SK-N-SH (cell line): Measurements from ENCODE around the gene AGRP. TPM values are rescaled to one million over a fixed set of nuclear protein-coding genes. Genes with fewer than 3 reads are reported as not detected.

Experiments used
- CTCF ChIA-PET: fragments of 300-600, 350-600 bp; formaldehyde crosslinking; extraction: SDS; loops from one replicate; lab custom pipeline; 2021; lab: Yijun Ruan, JAX
- POLR2A ChIA-PET: fragments of 350-600 bp; sonication (Branson Sonifier 250); formaldehyde crosslinking; extraction: SDS; loops from one replicate; lab custom pipeline; 2020; ENCODE audit warnings: antibody characterized with exemption, inconsistent platforms; lab: Yijun Ruan, JAX
- DNase-seq: peaks from one replicate; pipeline ENCODE4 v3.0.0; 2012
- H2AFZ ChIP-seq: fragments of 200-600 bp; sonication (generic); 2 replicates; pipeline ENCODE4 v1.8.1; 2016; ENCODE audit warnings: antibody characterized with exemption, mild to moderate bottlenecking, low read depth
- H3F3A ChIP-seq: fragments of 200-600 bp; sonication (generic); replicated peaks from 2 replicates; pipeline ENCODE3; 2016; ENCODE audit warnings: antibody characterized with exemption, mild to moderate bottlenecking; ENCODE audit not compliant: insufficient read depth
- H3K27ac ChIP-seq, 2 experiments: fragments of 200-500 bp in 1 of 2; fragments of 200-600 bp in 1 of 2; sonication (Bioruptor generic) in 1 of 2; sonication (generic), shearing (Covaris generic) in 1 of 2; 2 replicates each; pipeline versions ENCODE4 v1.5.1 to v1.6.1; 2014 to 2016; ENCODE audit warnings: low read depth in 2 of 2, inconsistent platforms in 1 of 2, low read length in 1 of 2, mild to moderate bottlenecking in 1 of 2, mixed read lengths in 1 of 2
- H3K27me3 ChIP-seq: fragments of 200-600 bp; sonication (generic), shearing (Covaris generic); 2 replicates; pipeline ENCODE4 v1.6.1; 2016; ENCODE audit warnings: mixed run types; ENCODE audit not compliant: insufficient read depth
- H3K36me3 ChIP-seq, 2 experiments: fragments of 200-500 bp in 1 of 2; fragments of 200-600 bp in 1 of 2; sonication (Bioruptor generic) in 1 of 2; sonication (generic) in 1 of 2; replicated peaks in 1 of 2; 2 replicates each; pipeline versions ENCODE3 to v1.5.1; 2014 to 2016; ENCODE audit warnings: low read length in 1 of 2, mild to moderate bottlenecking in 1 of 2; ENCODE audit not compliant: insufficient read depth in 2 of 2, control insufficient read depth in 1 of 2
- H3K4me1 ChIP-seq, 2 experiments: fragments of 200-500 bp in 1 of 2; fragments of 200-600 bp in 1 of 2; sonication (Bioruptor generic) in 1 of 2; sonication (generic), shearing (Covaris generic) in 1 of 2; 2 replicates each; pipeline versions ENCODE4 v1.5.1 to v1.6.1; 2014 to 2016; ENCODE audit warnings: low read depth in 1 of 2, low read length in 1 of 2, mixed run types in 1 of 2; ENCODE audit not compliant: insufficient read depth in 2 of 2, control insufficient read depth in 1 of 2
- H3K4me2 ChIP-seq: fragments of 200-600 bp; sonication (generic), shearing (Covaris generic); 2 replicates; pipeline ENCODE4 v1.6.1; 2017; ENCODE audit warnings: mixed run types
- H3K4me3 ChIP-seq, 2 experiments: fragments of 200-500 bp in 1 of 2; fragments of 200-600 bp in 1 of 2; sonication (Bioruptor generic) in 1 of 2; sonication (generic), shearing (Covaris generic) in 1 of 2; 2 replicates each; pipeline versions ENCODE4 v1.5.1 to v1.8.1; 2014 to 2016; ENCODE audit warnings: low read depth in 2 of 2, inconsistent platforms in 1 of 2, low read length in 1 of 2, mild to moderate bottlenecking in 1 of 2, mixed read lengths in 1 of 2, moderate library complexity in 1 of 2
- H3K79me2 ChIP-seq: fragments of 200-600 bp; sonication (generic); 2 replicates; pipeline ENCODE4 v1.8.1; 2017; ENCODE audit warnings: mild to moderate bottlenecking; ENCODE audit not compliant: insufficient read depth
- H3K9ac ChIP-seq: fragments of 200-600 bp; sonication (generic); 2 replicates; pipeline ENCODE4 v1.6.1; 2017; ENCODE audit warnings: mixed run types
- H3K9me2 ChIP-seq: fragments of 200-600 bp; sonication (generic); 2 replicates; pipeline ENCODE4 v1.6.1; 2017; ENCODE audit warnings: mixed run types
- H3K9me3 ChIP-seq: fragments of 200-600 bp; sonication (generic); 2 replicates; pipeline ENCODE4 v1.6.1; 2017; ENCODE audit warnings: mixed run types, mild to moderate bottlenecking, moderate library complexity
- H4K20me1 ChIP-seq: fragments of 200-600 bp; sonication (generic); 2 replicates; pipeline ENCODE4 v1.6.1; 2017; ENCODE audit warnings: mild to moderate bottlenecking, mixed run types; ENCODE audit not compliant: insufficient read depth
- ELF1 ChIP-seq: IDR thresholded peaks from 2 replicates; pipeline ENCODE4 v1.4.0; 2012
- EZH2phosphoT487 ChIP-seq: fragments of 200-600 bp; sonication (generic); IDR thresholded peaks from 2 replicates; pipeline ENCODE4 v1.6.1; 2017; ENCODE audit warnings: low read depth, mixed run types, mild to moderate bottlenecking, antibody characterized with exemption, moderate library complexity, borderline replicate concordance
- GABPA ChIP-seq: IDR thresholded peaks from 2 replicates; pipeline ENCODE4 v1.4.0; 2012; ENCODE audit warnings: low read depth, mild to moderate bottlenecking
- JUND ChIP-seq: IDR thresholded peaks from 2 replicates; pipeline ENCODE4 v1.4.0; 2012
- MXI1 ChIP-seq: IDR thresholded peaks from 2 replicates; pipeline ENCODE4 v1.6.1; 2012; ENCODE audit warnings: mild to moderate bottlenecking, low read depth, low read length, improper control_type of control experiment
- NRF1 ChIP-seq: IDR thresholded peaks from 2 replicates; pipeline ENCODE4 v1.6.1; 2012; ENCODE audit warnings: low read depth, mild to moderate bottlenecking, low read length
- RAD21 ChIP-seq: IDR thresholded peaks from 2 replicates; pipeline ENCODE4 v1.6.1; 2012; ENCODE audit warnings: mild to moderate bottlenecking, low read length
- RXRA ChIP-seq: IDR thresholded peaks from 2 replicates; pipeline ENCODE4 v1.4.0; 2012; ENCODE audit warnings: low read depth, mild to moderate bottlenecking, borderline replicate concordance
- TCF12 ChIP-seq: IDR thresholded peaks from 2 replicates; pipeline ENCODE4 v1.4.0; 2012
- WGBS: methylation state at CpG from one replicate; pipeline ENCODE4 v1.1.6; 2017; ENCODE audit warnings: low lambda C conversion rate; 5-methylcytosine and 5-hydroxymethylcytosine counted together
- polyA plus RNA-seq, 3 experiments: library from polyadenylated mRNA; depleted of rRNA; stranded (reverse); fragments of >200 nt; gene quantifications; 2 replicates each; pipeline ENCODE4 v1.2.3, GENCODE V29; 2012
- TF ChIP-seq, protein P1 (sequence below): fragments of 200-600 bp; sonication (generic); IDR thresholded peaks from 2 replicates; pipeline ENCODE4 v1.6.1; 2017; ENCODE audit warnings: antibody characterized with exemption, mild to moderate bottlenecking, moderate library complexity
- TF ChIP-seq, protein P2 (sequence below): IDR thresholded peaks from 2 replicates; pipeline ENCODE4 v1.4.0; 2012; ENCODE audit warnings: low read depth
- TF ChIP-seq, protein P3 (sequence below): IDR thresholded peaks from 2 replicates; pipeline ENCODE4 v1.4.0; 2012; ENCODE audit warnings: low read depth, borderline replicate concordance
- TF ChIP-seq, protein P4 (sequence below): fragments of 150-350 bp; IDR thresholded peaks from 2 replicates; pipeline ENCODE4 v1.6.1; 2016; ENCODE audit warnings: mild to moderate bottlenecking, low read depth, low read length

AGRP gene
- polyA plus RNA-seq, 1 of the 3 experiments (the other 2 are of a cell fraction) = not detected

DNA sequence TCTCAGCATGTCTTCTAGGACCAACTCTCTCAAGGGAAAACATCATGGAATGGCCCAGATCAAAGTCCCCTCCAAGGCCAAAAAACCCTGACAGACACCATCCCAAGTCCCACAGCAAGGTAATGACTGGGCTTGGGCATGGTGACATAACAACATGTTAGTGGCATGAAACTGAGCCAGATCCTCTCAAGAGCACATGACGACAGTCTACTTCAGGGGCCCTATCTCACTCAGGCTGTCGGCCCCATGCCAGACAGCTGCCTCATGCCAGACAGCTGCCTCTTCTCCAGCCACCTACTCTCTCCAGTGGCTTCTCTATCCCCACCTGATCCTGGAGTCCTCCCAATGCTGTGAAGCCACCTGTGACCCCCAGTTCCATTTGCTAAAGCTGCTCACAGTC, 34.0 kb downstream of the AGRP start:
- no peak for DNase-seq
- no peak overlapping the region for H3K4me2 ChIP-seq
- H4K20me1 ChIP-seq = peaks cover 29% of the 10 kb centered on the region; the same call in 1 of the 2 replicates
- H2AFZ ChIP-seq = no peak overlapping the region
- no peaks in the 10 kb centered on the region for H3K9me3 ChIP-seq
- peaks cover 0 to 15% of the 10 kb centered on the region in 2 experiments for H3K36me3 ChIP-seq
- POLR2A ChIA-PET = no interaction called here
- H3K4me3 ChIP-seq = no peak overlapping the region
- H3K4me1 ChIP-seq = peaks cover 0 to 17% of the 10 kb centered on the region in 2 experiments; a peak in 1 of 4 replicates
- no peak overlapping the region for H3K27ac ChIP-seq
- H3F3A ChIP-seq = no peaks in the 10 kb centered on the region
- H3K27me3 ChIP-seq = no peaks in the 10 kb centered on the region
- no CpG with 5 or more reads among the region's 2 CpGs for WGBS
- TF ChIP-seq TCF12 (no peak), RXRA (no peak)
- TF ChIP-seq, protein P1, sequence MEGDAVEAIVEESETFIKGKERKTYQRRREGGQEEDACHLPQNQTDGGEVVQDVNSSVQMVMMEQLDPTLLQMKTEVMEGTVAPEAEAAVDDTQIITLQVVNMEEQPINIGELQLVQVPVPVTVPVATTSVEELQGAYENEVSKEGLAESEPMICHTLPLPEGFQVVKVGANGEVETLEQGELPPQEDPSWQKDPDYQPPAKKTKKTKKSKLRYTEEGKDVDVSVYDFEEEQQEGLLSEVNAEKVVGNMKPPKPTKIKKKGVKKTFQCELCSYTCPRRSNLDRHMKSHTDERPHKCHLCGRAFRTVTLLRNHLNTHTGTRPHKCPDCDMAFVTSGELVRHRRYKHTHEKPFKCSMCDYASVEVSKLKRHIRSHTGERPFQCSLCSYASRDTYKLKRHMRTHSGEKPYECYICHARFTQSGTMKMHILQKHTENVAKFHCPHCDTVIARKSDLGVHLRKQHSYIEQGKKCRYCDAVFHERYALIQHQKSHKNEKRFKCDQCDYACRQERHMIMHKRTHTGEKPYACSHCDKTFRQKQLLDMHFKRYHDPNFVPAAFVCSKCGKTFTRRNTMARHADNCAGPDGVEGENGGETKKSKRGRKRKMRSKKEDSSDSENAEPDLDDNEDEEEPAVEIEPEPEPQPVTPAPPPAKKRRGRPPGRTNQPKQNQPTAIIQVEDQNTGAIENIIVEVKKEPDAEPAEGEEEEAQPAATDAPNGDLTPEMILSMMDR = no peak
- TF ChIP-seq, all 33 proteins: peak for 0
- Histone ChIP-seq H3K9ac (no peak overlapping the region), H3K9me2 (no peaks in the 10 kb centered on the region), H3K79me2 (peaks cover 4% of the 10 kb centered on the region; the same call in 1 of the 2 replicates)
- CTCF ChIA-PET = interaction anchor here (2.2 to 2.7 kb wide), 3 partner anchors 16 to 32 kb away, joined by 8 to 9 read pairs (median 8); partner anchors contain the start of gene ATP6V0D1

DNA sequence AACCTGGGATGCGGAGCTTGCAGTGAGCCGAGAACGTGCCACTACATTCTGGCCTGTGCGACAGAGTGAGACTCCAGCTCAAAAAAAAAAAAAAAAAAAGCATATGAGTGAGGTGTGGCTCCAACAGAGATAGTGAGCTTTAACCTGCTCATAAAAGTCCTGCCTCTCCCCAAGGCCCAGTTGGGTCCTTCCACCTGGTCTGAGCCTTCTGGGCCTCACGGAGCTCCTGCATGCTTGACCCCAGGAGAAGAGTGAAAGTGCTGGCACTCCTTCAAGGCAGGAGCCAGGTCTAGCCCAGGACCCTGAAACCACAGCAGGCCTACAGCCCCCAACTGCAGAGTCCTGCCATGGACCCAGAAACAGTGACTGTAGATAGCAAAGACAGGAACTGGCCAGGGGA, 34.8 kb downstream of the AGRP start:
- H3K9me3 ChIP-seq = no peaks in the 10 kb centered on the region
- no peak overlapping the region for H3K4me2 ChIP-seq
- H3K36me3 ChIP-seq = peaks cover 0 to 20% of the 10 kb centered on the region in 2 experiments
- DNase-seq = no peak
- H2AFZ ChIP-seq = no peak overlapping the region
- ChIA-PET POLR2A (no interaction called here), CTCF (interaction anchor here (0.8 to 3.9 kb wide), 11 partner anchors 8 to 188 kb away, joined by 3 to 31 read pairs (median 7); partner anchors contain the start of genes ATP6V0D1 and HSD11B2)
- H4K20me1 ChIP-seq = peaks cover 25% of the 10 kb centered on the region; the same call in 1 of the 2 replicates
- H3K27ac ChIP-seq = no peak overlapping the region
- WGBS = 100% methylated on average over 4 of the region's 5 CpGs
- H3K4me3 ChIP-seq = no peak overlapping the region
- H3K9ac ChIP-seq = no peak overlapping the region
- no peaks in the 10 kb centered on the region for H3K27me3 ChIP-seq
- no peaks in the 10 kb centered on the region for H3K9me2 ChIP-seq
- TF ChIP-seq EZH2phosphoT487 = no peak
- TF ChIP-seq, all 33 proteins: peak for 0
- Histone ChIP-seq H3K79me2 (peaks cover 4% of the 10 kb centered on the region; the same call in 1 of the 2 replicates), H3K4me1 (peaks cover 0 to 22% of the 10 kb centered on the region in 2 experiments; a peak in 1 of 4 replicates), H3F3A (no peaks in the 10 kb centered on the region)

DNA sequence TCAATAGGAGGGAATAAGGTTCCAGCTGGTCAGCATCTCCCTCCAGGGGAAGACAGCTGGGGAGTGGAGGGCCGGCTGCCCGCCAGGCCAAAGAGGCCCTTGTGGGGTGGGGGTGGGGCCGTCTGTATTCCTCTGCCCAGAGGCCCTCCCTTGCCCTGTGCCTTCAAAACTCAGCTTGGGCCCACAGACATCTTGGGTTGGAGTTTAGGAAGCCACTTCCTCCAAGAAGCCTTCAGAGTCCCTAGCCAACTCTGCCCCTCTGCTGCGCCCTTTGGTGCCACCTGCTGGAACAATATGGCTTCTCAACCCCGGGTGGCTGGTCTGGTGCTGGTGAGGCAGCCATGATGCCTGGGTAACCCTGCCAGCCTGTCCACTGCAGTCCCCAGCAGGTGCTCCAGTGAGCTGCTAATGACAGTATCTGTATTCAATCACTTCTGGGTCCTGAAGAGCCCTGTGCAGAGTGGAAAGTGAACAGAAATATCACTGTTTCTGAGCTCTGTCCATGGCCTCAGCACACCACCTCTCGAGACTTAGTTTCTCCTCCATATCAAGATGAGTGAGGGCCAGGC, 35.8 kb downstream of the AGRP start:
- H3K36me3 ChIP-seq = peaks cover 0 to 27% of the 10 kb centered on the region in 2 experiments
- peaks cover 25% of the 10 kb centered on the region; the same call in 1 of the 2 replicates for H4K20me1 ChIP-seq
- no peak overlapping the region for H2AFZ ChIP-seq
- H3K4me2 ChIP-seq = no peak overlapping the region
- no peaks in the 10 kb centered on the region for H3K9me3 ChIP-seq
- CTCF ChIA-PET = interaction anchor here (0.6 to 3.9 kb wide), 17 partner anchors 9 to 187 kb away, joined by 3 to 31 read pairs (median 3); partner anchors contain the start of genes ATP6V0D1 and HSD11B2
- peaks cover 0 to 32% of the 10 kb centered on the region in 2 experiments; a peak in 1 of 4 replicates for H3K4me1 ChIP-seq
- no peaks in the 10 kb centered on the region for H3F3A ChIP-seq
- H3K4me3 ChIP-seq = no peak overlapping the region
- H3K9me2 ChIP-seq = no peaks in the 10 kb centered on the region
- no peak overlapping the region for H3K27ac ChIP-seq
- POLR2A ChIA-PET = no interaction called here
- H3K27me3 ChIP-seq = no peaks in the 10 kb centered on the region
- whole genome bisulfite sequencing = 78% methylated on average over 5 of the region's 6 CpGs
- H3K9ac ChIP-seq = no peak overlapping the region
- DNase-seq = peak; percentile 70
- peaks cover 4% of the 10 kb centered on the region; the same call in 1 of the 2 replicates for H3K79me2 ChIP-seq
- TF ChIP-seq, protein P2, sequence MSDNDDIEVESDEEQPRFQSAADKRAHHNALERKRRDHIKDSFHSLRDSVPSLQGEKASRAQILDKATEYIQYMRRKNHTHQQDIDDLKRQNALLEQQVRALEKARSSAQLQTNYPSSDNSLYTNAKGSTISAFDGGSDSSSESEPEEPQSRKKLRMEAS = no peak
- no peak for TF ChIP-seq GABPA
- TF ChIP-seq JUND = no peak
- TF ChIP-seq MXI1 = no peak
- TF ChIP-seq, protein P1 = peak; percentile 55
- no peak for TF ChIP-seq NRF1
- no peak for TF ChIP-seq RXRA
- TF ChIP-seq, protein P3, sequence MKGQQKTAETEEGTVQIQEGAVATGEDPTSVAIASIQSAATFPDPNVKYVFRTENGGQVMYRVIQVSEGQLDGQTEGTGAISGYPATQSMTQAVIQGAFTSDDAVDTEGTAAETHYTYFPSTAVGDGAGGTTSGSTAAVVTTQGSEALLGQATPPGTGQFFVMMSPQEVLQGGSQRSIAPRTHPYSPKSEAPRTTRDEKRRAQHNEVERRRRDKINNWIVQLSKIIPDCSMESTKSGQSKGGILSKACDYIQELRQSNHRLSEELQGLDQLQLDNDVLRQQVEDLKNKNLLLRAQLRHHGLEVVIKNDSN = no peak
- TF ChIP-seq EZH2phosphoT487 = no peak
- TF ChIP-seq, protein P4, sequence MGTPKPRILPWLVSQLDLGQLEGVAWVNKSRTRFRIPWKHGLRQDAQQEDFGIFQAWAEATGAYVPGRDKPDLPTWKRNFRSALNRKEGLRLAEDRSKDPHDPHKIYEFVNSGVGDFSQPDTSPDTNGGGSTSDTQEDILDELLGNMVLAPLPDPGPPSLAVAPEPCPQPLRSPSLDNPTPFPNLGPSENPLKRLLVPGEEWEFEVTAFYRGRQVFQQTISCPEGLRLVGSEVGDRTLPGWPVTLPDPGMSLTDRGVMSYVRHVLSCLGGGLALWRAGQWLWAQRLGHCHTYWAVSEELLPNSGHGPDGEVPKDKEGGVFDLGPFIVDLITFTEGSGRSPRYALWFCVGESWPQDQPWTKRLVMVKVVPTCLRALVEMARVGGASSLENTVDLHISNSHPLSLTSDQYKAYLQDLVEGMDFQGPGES = no peak
- no peak for TF ChIP-seq ELF1
- TF ChIP-seq RAD21 = peak; percentile 44; the same call in 1 of the 2 replicates
